ENCODE data around the gene SLC25A45.
A peak's percentile ranks its signal among the peaks of the same experiment; 100 is the strongest.

DNA sequence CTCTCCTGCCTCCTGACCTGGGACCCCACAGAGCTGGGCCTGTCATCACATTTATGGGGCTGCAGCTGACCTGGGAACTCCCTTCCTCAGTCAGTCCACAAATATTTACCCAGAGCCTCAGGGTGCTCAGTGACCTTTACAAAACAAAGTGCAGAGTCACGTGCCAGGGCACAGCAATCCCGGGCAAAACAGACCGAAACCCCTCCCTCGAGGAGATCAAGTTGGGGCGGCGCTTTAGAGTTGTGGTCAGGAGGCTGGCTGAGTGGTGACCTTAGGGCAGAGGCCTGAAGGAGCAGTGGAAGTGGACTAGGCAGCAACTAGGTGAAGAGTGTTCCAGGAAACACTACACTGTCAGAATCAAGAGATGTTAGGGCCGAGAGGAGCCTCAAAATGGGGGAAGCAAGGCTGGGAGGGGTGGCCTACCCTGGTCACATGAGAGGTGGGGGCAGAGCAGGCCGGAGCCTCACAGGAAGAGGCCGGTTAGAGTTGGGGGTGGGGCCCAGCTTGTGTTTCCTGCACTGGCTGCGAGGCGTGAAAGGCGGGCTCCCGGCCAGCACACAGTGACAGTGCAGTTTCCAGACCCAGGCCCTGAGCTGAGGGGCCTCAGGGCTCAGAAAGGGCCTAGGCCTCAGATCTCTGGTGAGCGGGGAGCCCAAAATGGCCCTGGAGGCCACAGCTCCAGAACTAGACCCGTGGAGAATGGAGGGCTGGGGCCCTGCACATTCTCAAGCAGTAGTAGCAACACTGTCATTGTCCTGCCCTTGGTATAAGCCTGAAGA, 36.4 kb upstream of the SLC25A45 start:
- no peak for TF ChIP-seq KDM1A (IDR thresholded peaks at IDR 0.05; ENCODE audit: low read depth)
- TF ChIP-seq, protein P1, sequence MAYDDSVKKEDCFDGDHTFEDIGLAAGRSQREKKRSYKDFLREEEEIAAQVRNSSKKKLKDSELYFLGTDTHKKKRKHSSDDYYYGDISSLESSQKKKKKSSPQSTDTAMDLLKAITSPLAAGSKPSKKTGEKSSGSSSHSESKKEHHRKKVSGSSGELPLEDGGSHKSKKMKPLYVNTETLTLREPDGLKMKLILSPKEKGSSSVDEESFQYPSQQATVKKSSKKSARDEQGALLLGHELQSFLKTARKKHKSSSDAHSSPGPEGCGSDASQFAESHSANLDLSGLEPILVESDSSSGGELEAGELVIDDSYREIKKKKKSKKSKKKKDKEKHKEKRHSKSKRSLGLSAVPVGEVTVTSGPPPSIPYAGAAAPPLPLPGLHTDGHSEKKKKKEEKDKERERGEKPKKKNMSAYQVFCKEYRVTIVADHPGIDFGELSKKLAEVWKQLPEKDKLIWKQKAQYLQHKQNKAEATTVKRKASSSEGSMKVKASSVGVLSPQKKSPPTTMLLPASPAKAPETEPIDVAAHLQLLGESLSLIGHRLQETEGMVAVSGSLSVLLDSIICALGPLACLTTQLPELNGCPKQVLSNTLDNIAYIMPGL (CRISPR knock-in tag; IDR thresholded peaks at IDR 0.05; ENCODE audit: borderline replicate concordance), result no peak
- TF ChIP-seq, protein P2, sequence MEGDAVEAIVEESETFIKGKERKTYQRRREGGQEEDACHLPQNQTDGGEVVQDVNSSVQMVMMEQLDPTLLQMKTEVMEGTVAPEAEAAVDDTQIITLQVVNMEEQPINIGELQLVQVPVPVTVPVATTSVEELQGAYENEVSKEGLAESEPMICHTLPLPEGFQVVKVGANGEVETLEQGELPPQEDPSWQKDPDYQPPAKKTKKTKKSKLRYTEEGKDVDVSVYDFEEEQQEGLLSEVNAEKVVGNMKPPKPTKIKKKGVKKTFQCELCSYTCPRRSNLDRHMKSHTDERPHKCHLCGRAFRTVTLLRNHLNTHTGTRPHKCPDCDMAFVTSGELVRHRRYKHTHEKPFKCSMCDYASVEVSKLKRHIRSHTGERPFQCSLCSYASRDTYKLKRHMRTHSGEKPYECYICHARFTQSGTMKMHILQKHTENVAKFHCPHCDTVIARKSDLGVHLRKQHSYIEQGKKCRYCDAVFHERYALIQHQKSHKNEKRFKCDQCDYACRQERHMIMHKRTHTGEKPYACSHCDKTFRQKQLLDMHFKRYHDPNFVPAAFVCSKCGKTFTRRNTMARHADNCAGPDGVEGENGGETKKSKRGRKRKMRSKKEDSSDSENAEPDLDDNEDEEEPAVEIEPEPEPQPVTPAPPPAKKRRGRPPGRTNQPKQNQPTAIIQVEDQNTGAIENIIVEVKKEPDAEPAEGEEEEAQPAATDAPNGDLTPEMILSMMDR (IDR thresholded peaks at IDR 0.05), result no peak
- TF ChIP-seq, protein P3, sequence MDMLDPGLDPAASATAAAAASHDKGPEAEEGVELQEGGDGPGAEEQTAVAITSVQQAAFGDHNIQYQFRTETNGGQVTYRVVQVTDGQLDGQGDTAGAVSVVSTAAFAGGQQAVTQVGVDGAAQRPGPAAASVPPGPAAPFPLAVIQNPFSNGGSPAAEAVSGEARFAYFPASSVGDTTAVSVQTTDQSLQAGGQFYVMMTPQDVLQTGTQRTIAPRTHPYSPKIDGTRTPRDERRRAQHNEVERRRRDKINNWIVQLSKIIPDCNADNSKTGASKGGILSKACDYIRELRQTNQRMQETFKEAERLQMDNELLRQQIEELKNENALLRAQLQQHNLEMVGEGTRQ (IDR thresholded peaks at IDR 0.05), result peak; percentile 92
- TF ChIP-seq SMC3 (IDR thresholded peaks at IDR 0.05), result 0 out of 3 replicates have a peak, but pooled peaks have one; percentile 2

Data from A549 (cell line).